ENCODE results near the gene VAPB. TPM values are rescaled to one million over a fixed set of nuclear protein-coding genes. Genes with fewer than 3 reads are reported as not detected.

The VAPB gene
- total and polyA plus RNA-seq, 2 of the 4 experiments (the other 2 are of a cell fraction): 9.1 to 26.0 TPM

- no peaks in the 10 kb centered on the region; the same call in 1 of the 2 replicates for H3K4me1 ChIP-seq (ENCODE audit: control insufficient read depth, insufficient read depth, low read length)
- no peak overlapping the region for H2BK15ac ChIP-seq (ENCODE audit: low read depth, low read length)
- no peak for TF ChIP-seq MAFK (IDR thresholded peaks at IDR 0.05; ENCODE audit: low read depth, low read length)
- no peak for TF ChIP-seq ELK1 (IDR thresholded peaks at IDR 0.05; ENCODE audit: borderline replicate concordance, low read depth, low read length)
- TF ChIP-seq NFE2L2 (IDR thresholded peaks at IDR 0.05; ENCODE audit: low read depth, low read length): no peak
- TF ChIP-seq SMC3 (IDR thresholded peaks at IDR 0.05; ENCODE audit: low read depth, low read length): no peak
- no peak for TF ChIP-seq CHD1 (IDR thresholded peaks at IDR 0.05; ENCODE audit: low read depth, low read length)
- TF ChIP-seq MXI1 (IDR thresholded peaks at IDR 0.05; ENCODE audit: borderline replicate concordance, low read depth, low read length): no peak
- TF ChIP-seq BHLHE40 (IDR thresholded peaks at IDR 0.05; ENCODE audit: low read depth, low read length): no peak
- TF ChIP-seq RFX5 (IDR thresholded peaks at IDR 0.05; ENCODE audit: low read depth, low read length): no peak
- TF ChIP-seq POLR2A (IDR thresholded peaks at IDR 0.05; ENCODE audit: low read depth, low read length): no peak
- H2BK120ac ChIP-seq (ENCODE audit: low read depth, low read length): no peak overlapping the region
- no peak overlapping the region for H4K8ac ChIP-seq (ENCODE audit: low read depth in 2 of 2, low read length in 2 of 2)
- in situ Hi-C loops (cut with MboI; ENCODE audit: low sequenced_read_pairs) (no loop called here), intact Hi-C loops (cut with micrococcal nuclease) (no loop called here), dilution Hi-C loops (cut with HindIII; ENCODE audit: low sequenced_read_pairs, unreplicated experiment) (no loop called here)
- no peak overlapping the region for H3K14ac ChIP-seq (replicated peaks; ENCODE audit: low read depth, low read length)
- H3K18ac ChIP-seq (ENCODE audit: low read depth, low read length): no peak overlapping the region
- H3K4me2 ChIP-seq (ENCODE audit: low read depth, low read length): no peak overlapping the region
- H2BK20ac ChIP-seq (ENCODE audit: low read depth, low read length): no peak overlapping the region
- H3K9me3 ChIP-seq (ENCODE audit: control insufficient read depth, insufficient read depth, low read length): no peaks in the 10 kb centered on the region
- H4K91ac ChIP-seq (ENCODE audit: insufficient read depth, low read depth, low read length): no peak overlapping the region
- ChIA-PET CTCF (no interaction called here), POLR2A (ENCODE audit: unreplicated experiment) (no interaction called here)
- no peak overlapping the region for H3K4me3 ChIP-seq (ENCODE audit: insufficient read depth, low read depth, low read length)
- no peak overlapping the region for H3K56ac ChIP-seq (ENCODE audit: extremely low read depth, insufficient read depth, low read length)
- no peak overlapping the region for H3K23ac ChIP-seq (ENCODE audit: low read depth, low read length)
- H4K5ac ChIP-seq (ENCODE audit: low read depth, low read length): no peak overlapping the region
- H2BK5ac ChIP-seq (ENCODE audit: low read depth, low read length, poor library complexity, severe bottlenecking): no peak overlapping the region
- no peaks in the 10 kb centered on the region for H3K9me1 ChIP-seq (ENCODE audit: insufficient read depth, low read length)
- no peak overlapping the region for H3K9ac ChIP-seq (ENCODE audit: low read depth, low read length)
- no peaks in the 10 kb centered on the region for H3K27me3 ChIP-seq (ENCODE audit: control insufficient read depth, insufficient read depth, low read length)
- H2AK5ac ChIP-seq (ENCODE audit: low read depth, low read length): no peak overlapping the region
- H3K79me1 ChIP-seq (ENCODE audit: low read depth in 1 of 2, low read length in 2 of 2): no peaks in the 10 kb centered on the region
- no peak overlapping the region for H3K4ac ChIP-seq (ENCODE audit: low read depth, low read length)
- H2AK9ac ChIP-seq (replicated peaks; ENCODE audit: low read depth, low read length, poor library complexity): no peak overlapping the region
- no TSS peak for BruUV-seq (replicated peaks)
- H3K27ac ChIP-seq (ENCODE audit: insufficient read depth, low read length): no peak overlapping the region
- ATAC-seq (ENCODE audit: low read depth) (no peak), DNase-seq (no peak)
- H4K20me1 ChIP-seq (ENCODE audit: insufficient read depth, low read length): no peaks in the 10 kb centered on the region
- no peaks in the 10 kb centered on the region; the same call in 1 of the 2 replicates for H3K36me3 ChIP-seq (ENCODE audit: control insufficient read depth, insufficient read depth, low read length)
- no peak overlapping the region for H2AFZ ChIP-seq (replicated peaks; ENCODE audit: low read length, poor library complexity)
- WGBS, 2 experiments (ENCODE audit: extremely low coverage in 2 of 2, insufficient read length in 1 of 2): 80% methylated on average over 41 of the region's 68 CpGs; no CpG with 5 or more reads in 1 of the 2 experiments
Measured at GRCh38 chr20:58466729-58467571, 77.9 kb downstream of the VAPB start.

Measured in IMR-90 (cell line).